ENCODE measurements around the gene MAGIX.
A peak's percentile ranks its signal among the peaks of the same experiment; 100 is the strongest.

MAGIX gene

DNA sequence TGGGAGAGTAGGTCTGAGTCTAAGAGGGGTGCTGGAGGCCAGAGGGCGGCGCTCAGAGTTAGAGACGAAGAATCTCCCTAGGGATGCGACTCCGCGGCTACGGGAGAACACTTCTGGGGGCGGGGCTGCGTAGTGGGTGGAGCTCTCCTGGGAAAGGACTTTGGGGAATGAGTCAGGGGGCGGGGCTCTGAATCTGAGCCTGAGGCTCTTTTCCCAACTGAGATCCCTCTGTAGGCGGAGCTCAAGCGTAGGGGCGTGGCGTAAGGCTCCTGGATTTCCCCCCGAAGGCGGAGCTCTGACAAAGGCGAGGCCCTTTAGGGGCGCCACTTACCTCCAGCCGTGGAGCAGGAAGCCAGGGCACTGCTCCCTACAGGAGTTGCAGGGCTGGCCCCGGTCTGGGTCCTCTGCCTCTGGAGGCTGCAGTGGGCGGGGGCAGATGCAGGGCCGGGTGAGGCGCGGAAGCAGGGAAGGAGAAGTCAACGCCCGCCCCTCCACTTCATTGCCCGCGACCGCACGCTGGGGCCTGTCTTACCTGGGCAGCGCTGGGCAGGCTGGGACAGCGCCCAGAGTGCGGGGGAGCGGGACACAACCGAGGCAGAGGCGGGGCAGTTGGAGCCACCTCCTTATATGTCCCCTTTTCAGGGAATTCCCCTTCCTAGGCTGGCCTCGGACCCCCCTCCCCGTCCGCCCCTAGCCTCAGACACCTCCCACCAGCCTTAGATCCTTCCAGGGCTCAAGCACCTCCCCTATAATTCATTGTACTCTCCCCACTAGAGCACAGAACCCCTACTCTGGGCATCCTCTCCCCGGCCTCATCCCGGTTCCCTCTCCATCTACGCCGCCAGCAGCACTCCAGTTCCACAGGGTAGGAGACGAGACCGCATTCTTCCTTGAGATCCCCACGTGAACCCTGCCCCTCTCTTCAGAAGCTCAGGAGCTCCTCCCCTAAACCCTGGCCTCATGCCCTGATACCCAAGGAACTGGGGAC lies 22.0 kb downstream of the MAGIX start:
- no peak for DNase-seq

GRCh38 chrX:49186125-49187027 lies 23.8 kb downstream of the MAGIX start, which contains the start of gene PRICKLE3:
Gene PRICKLE3 (minus strand): TSS chrX:49186373. CDS start chrX:49186297, 76 bp downstream.
- no peak for DNase-seq

GRCh38 chrX:49187028-49187394 lies 24.5 kb downstream of the MAGIX start:
- no peak for DNase-seq

DNA sequence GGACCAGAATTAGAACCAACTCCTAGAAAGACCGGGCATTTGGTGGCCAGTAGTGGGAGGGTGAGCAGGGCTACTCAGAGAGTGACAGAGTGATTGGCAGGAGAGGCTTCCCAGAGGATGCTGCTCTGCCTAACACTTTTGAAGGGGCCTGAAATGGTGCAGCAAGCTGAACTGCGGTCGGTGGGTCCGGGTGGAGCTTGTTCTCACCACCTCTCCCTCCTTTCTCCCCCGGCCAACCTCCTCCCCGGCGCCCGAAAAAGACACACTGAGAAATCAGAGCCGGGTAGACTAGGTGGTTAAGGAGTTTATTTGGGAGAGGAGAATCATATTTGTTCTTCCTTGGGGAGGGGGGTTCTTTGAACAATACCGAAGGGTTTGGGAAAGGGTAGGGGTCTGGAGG lies 25.0 kb downstream of the MAGIX start:
- DNase-seq, result no peak

GRCh38 chrX:49188468-49189076 lies 26.0 kb downstream of the MAGIX start:
- no peak for DNase-seq

DNA sequence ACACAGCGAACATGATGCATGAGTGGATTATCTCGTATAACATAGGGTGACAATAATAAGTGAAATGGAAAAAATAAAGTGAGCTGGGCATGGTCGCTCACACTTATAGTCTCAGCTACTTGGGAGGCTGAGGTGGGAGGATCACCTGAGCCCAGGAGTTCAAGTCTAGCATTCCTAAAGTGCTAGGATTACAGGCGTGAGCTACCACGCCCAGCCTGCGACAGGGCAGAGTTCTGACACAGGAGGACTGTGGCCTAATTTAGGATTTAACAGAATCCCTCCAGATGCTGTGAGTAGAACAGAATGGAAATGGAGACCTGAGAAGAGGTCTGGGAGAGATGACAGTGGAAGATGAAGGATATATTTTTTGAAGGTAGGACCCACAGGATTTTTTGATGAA lies 27.0 kb downstream of the MAGIX start:
- no peak for DNase-seq

DNA sequence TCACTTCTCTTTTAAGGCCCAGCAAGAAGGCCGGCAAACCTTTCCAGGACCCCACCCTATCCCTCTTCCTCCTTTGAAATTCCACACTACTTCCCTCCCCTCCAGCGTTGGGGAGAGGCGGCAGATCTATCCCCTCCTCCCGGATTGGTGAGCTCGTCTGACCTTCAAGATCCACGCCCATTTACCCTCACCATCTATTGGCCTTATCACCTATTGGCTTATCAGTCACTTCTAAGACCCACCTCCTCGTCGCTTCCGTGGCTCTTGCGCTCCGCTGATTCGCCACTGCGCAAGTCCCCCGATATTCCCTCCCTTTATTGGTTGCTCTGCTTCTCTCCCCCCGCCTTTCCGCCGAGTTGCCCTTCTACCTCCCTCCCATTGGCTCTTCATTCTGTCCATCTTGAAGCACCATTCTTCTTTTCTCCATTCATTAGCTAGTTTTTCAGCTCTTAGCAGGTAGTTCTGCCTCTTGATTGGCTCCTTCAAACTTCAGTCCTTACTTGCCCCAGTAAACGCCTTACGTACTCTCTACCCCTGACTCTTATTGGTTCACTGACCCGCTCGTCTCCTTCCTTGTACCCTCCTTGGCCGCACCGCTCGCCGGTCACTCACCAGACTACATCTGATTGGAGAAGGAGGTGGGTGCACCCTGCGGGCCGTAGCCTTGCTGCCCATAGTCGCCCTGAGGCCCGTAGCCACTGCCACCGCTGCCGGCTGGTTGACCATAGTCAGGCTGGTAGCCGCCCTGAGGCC lies 28.4 kb downstream of the MAGIX start:
- no peak for DNase-seq

- no peak for DNase-seq
These were observed 29.0 kb downstream of the MAGIX start for GRCh38 chrX:49191574-49192011.

GRCh38 chrX:49192722-49193328 lies 30.3 kb downstream of the MAGIX start:
- no peak for DNase-seq

GRCh38 chrX:49193542-49193964 lies 31.0 kb downstream of the MAGIX start:
- DNase-seq, result no peak

- no peak for DNase-seq
These were observed 35.1 kb downstream of the MAGIX start for GRCh38 chrX:49197543-49198087.

DNA sequence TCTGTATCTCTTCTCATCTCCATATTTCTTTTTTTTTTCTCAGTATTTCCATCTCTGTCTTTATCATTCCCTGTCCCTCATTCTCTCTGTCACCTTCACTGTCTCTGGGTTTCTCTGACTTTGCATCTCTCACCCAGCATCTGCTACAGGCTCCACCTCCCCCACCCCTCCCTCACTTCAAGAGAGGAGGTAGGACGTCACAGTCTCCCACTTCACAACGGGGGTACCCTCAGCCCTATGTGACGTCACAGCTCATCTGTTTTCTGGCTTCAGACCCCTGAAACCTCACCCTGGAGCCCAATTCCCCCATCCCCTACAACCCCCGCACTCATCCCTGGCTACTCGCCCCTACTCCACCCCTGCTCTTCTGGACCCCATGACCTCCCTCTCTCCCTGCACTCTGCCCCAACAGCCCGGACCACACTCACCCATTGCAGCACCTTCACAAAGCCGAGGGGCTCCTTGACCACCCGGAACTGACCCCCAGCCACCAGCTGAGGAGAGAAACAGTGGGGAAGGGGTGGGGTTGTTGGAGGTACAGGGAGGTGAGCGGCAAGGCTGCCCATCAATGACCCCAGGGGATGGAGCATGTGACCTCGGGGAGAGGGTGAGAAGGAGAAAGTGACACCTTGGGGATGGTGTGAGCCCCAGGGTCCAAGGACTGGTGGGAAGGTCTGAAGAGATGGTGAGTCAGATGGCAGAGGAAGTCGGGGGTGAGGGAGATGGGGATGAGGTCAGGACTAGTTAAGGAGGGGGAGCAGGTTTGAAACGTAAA lies 36.2 kb downstream of the MAGIX start:
- no peak for DNase-seq

- no peak for DNase-seq
These were observed 36.7 kb downstream of the MAGIX start for GRCh38 chrX:49199315-49199595.

DNA sequence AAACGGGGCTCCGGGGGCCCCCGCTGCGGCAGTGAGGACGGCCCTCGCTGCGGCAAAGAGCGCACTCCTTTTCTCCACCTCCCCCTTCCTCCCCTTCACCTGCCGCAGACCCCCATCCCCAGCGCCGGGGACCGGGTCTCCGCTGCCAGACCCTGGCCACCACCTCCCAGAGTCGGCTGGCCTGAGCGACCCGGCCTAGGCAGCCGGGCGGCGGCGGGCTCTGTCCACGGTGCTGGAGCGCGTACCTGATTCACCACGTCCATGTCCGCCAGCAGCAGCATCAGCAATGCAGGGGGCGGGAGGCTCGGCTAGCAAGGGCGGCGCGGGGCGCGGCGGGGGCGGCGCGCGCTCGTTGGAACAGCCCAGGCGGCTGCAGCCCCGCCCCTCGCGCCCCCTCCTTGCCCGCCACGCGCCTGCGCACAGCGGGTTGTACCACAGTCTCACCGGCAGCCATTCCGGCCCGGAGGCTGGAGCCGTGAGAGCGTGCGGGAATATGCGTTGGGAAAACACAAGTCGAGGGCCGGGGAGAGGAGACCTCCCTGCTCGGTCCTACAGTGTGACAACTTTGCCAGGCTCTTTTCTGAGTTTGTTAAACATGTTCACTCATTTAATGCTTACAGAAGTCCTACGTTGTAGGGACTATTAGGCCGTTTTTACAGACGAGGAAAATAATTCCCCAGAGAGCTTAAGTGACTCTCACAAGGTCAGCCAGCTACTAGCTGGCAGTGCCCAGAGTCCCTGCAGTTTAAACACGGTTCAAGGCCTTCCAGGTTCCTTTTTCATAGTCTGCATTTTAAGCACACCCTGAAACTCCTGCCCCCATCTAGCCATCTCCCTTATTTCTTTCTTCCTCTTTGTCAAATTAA lies 37.6 kb downstream of the MAGIX start, which contains the start of gene SYP:
TSS of gene SYP (minus strand) at position 288 of the 866 bp plus-strand sequence. CDS start at position 281, 7 bp downstream.
- peak; percentile 31 for DNase-seq

GRCh38 chrX:49202022-49202421 lies 39.5 kb downstream of the MAGIX start:
- no peak for DNase-seq

GRCh38 chrX:49203536-49203935 lies 41.0 kb downstream of the MAGIX start:
- DNase-seq, result no peak

GRCh38 chrX:49204017-49204416 lies 41.5 kb downstream of the MAGIX start:
- DNase-seq, result no peak

DNA sequence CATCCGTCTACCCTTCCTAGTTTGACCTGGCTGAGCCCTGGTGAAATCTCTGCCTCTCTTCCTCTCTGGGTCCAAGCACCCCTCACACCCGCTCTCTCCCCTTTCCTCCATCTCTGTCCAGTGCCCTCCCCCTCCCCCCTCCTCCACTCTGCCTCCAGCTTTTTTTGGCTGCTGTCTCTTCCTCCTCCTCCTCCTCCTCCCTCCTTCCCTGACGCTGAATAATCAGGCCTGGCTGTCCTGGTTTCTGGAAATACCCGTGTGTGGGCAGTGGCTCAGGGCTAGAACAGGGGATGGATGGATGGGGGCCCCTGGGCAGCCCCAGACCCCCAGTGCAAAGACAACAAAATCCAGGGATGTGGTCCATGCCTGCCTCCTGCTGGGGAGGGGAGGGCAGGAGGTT lies 42.2 kb downstream of the MAGIX start:
- no peak for DNase-seq

- no peak for DNase-seq
These were observed 42.9 kb downstream of the MAGIX start for GRCh38 chrX:49205443-49205842.

DNA sequence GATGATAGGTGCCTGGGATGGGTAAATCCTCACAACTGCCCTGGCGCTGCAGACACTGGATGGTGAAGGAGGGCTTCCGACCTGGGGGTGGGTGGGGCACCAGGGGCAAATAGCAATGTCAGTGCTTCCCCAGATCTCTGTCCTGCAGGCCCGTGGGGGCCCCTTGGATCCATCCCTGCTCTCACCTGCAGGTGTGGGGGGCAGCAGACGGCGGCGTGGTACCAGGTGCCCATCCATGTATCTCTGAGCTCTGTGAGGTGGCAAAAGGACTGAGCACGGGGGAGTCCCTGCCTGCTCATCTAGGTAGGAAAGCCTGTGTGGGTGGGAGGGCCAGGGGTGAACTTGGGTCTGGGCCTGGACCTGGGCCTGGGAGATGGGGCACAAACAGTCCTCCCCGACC lies 44.0 kb downstream of the MAGIX start:
- no peak for DNase-seq

Measured in cortex of kidney (tissue), 1 donor.